HEK293 (cell line): ENCODE data around the gene CENPI.
A peak's percentile ranks its signal among the peaks of the same experiment; 100 is the strongest.

ENCODE experiments used
- CTCF ChIA-PET: fragments of 350-600 bp; formaldehyde crosslinking; extraction: SDS; loops from one replicate; lab custom pipeline; 2021; ENCODE audit warnings: antibody characterized with exemption; lab: Yijun Ruan, JAX
- POLR2A ChIA-PET: fragments of 300-600 bp; formaldehyde crosslinking; extraction: SDS; loops from one replicate; lab custom pipeline; 2020; ENCODE audit warnings: antibody characterized with exemption, inconsistent platforms; lab: Yijun Ruan, JAX
- H3K27ac ChIP-seq: fragments of 200-500 bp; sonication (Bioruptor generic); 2 replicates; pipeline ENCODE4 v1.5.1; 2014; ENCODE audit warnings: low read depth, low read length, control low read depth, inconsistent platforms; ENCODE audit errors: extremely low read depth
- H3K36me3 ChIP-seq, 2 experiments: fragments of 200-500 bp in 1 of 2; sonication (Bioruptor generic) in 1 of 2; 1 replicate in 1 of 2; 2 replicates in 1 of 2; pipeline ENCODE4 v1.5.1; 2014 to 2017; ENCODE audit warnings: inconsistent platforms in 2 of 2, low read length in 2 of 2; ENCODE audit not compliant: control insufficient read depth in 2 of 2, insufficient read depth in 1 of 2
- H3K4me1 ChIP-seq: fragments of 200-500 bp; sonication (Bioruptor generic); 2 replicates; pipeline ENCODE4 v1.5.1; 2014; ENCODE audit warnings: mild to moderate bottlenecking, low read length, inconsistent platforms; ENCODE audit not compliant: control insufficient read depth, insufficient read depth
- H3K4me3 ChIP-seq: 2 replicates; pipeline ENCODE4 v1.5.1; 2011; ENCODE audit warnings: low read depth, mild to moderate bottlenecking, control low read depth, low read length, moderate library complexity
- H3K9me3 ChIP-seq: fragments of 200-500 bp; sonication (Bioruptor generic); 2 replicates; pipeline ENCODE4 v1.5.1; 2014; ENCODE audit warnings: low read depth, low read length, inconsistent platforms; ENCODE audit not compliant: control insufficient read depth, insufficient read depth
- EGR2 ChIP-seq: fragments of 450-650 bp; formaldehyde crosslinking; IDR thresholded peaks from 2 replicates; pipeline ENCODE4 v1.5.1; 2016; ENCODE audit warnings: low read depth, missing biosample characterization, missing genetic modification characterization
- GLIS1 ChIP-seq: fragments of 450-650 bp; formaldehyde crosslinking; IDR thresholded peaks from 2 replicates; pipeline ENCODE4 v1.5.1; 2016; ENCODE audit warnings: missing biosample characterization, missing genetic modification characterization
- KLF10 ChIP-seq: fragments of 450-650 bp; IDR thresholded peaks from 2 replicates; pipeline ENCODE4 v1.5.1; 2018; ENCODE audit warnings: missing biosample characterization, mild to moderate bottlenecking, missing genetic modification characterization
- KLF16 ChIP-seq: fragments of 450-650 bp; formaldehyde crosslinking; IDR thresholded peaks from 2 replicates; pipeline ENCODE4 v1.5.1; 2017; ENCODE audit warnings: missing biosample characterization, missing genetic modification characterization
- ZBTB7A ChIP-seq: fragments of 450-650 bp; formaldehyde crosslinking; IDR thresholded peaks from 2 replicates; pipeline ENCODE4 v1.5.1; 2016; ENCODE audit warnings: low read depth, missing biosample characterization, missing genetic modification characterization
- ZBTB8A ChIP-seq: fragments of 450-650 bp; formaldehyde crosslinking; IDR thresholded peaks from 2 replicates; pipeline ENCODE4 v1.5.1; 2016; ENCODE audit warnings: missing biosample characterization, missing genetic modification characterization
- ZNF157 ChIP-seq: fragments of 450-650 bp; formaldehyde crosslinking; IDR thresholded peaks from 2 replicates; pipeline ENCODE4 v1.5.1; 2016; ENCODE audit warnings: missing biosample characterization, missing genetic modification characterization
- ZNF23 ChIP-seq: fragments of 450-650 bp; formaldehyde crosslinking; IDR thresholded peaks from 2 replicates; pipeline ENCODE4 v1.5.1; 2016; ENCODE audit warnings: missing biosample characterization, missing genetic modification characterization, borderline replicate concordance
- ZNF239 ChIP-seq: fragments of 450-650 bp; formaldehyde crosslinking; IDR thresholded peaks from 2 replicates; pipeline ENCODE4 v1.5.1; 2016; ENCODE audit warnings: missing biosample characterization, missing genetic modification characterization
- ZNF354C ChIP-seq: fragments of 450-650 bp; formaldehyde crosslinking; IDR thresholded peaks from 2 replicates; pipeline ENCODE4 v1.5.1; 2016; ENCODE audit warnings: missing biosample characterization, missing genetic modification characterization, low read depth, borderline replicate concordance
- ZNF514 ChIP-seq: fragments of 450-650 bp; formaldehyde crosslinking; IDR thresholded peaks from 2 replicates; pipeline ENCODE4 v1.5.1; 2016; ENCODE audit warnings: missing biosample characterization, missing genetic modification characterization
- ZNF561 ChIP-seq: fragments of 450-650 bp; IDR thresholded peaks from 2 replicates; pipeline ENCODE4 v1.5.1; 2018; ENCODE audit warnings: missing biosample characterization, missing genetic modification characterization, borderline replicate concordance
- ZNF76 ChIP-seq: fragments of 450-650 bp; formaldehyde crosslinking; IDR thresholded peaks from 2 replicates; pipeline ENCODE4; 2016; ENCODE audit warnings: low read depth, missing biosample characterization, missing genetic modification characterization, borderline replicate concordance
- TF ChIP-seq, protein P1 (sequence below): fragments of 450-650 bp; formaldehyde crosslinking; IDR thresholded peaks from 2 replicates; pipeline ENCODE4 v1.5.1; 2016; ENCODE audit warnings: missing biosample characterization, missing genetic modification characterization
- TF ChIP-seq, protein P2 (sequence below): fragments of 450-650 bp; formaldehyde crosslinking; IDR thresholded peaks from 2 replicates; pipeline ENCODE4 v1.5.1; 2017; ENCODE audit warnings: missing biosample characterization, missing genetic modification characterization
- TF ChIP-seq, protein P3 (sequence below): fragments of 450-650 bp; formaldehyde crosslinking; conservative IDR thresholded peaks from 2 replicates; pipeline ENCODE4 v1.5.1; 2016; ENCODE audit warnings: low read depth, missing biosample characterization, missing genetic modification characterization
- TF ChIP-seq, protein P4 (sequence below): fragments of 450-650 bp; formaldehyde crosslinking; IDR thresholded peaks from 2 replicates; pipeline ENCODE4 v1.5.1; 2016; ENCODE audit warnings: missing biosample characterization, missing genetic modification characterization
- TF ChIP-seq, protein P5 (sequence below): fragments of 450-650 bp; formaldehyde crosslinking; IDR thresholded peaks from 2 replicates; pipeline ENCODE4 v1.5.1; 2016; ENCODE audit warnings: missing biosample characterization, missing genetic modification characterization
- TF ChIP-seq, protein P6 (sequence below): fragments of 450-650 bp; formaldehyde crosslinking; IDR thresholded peaks from 2 replicates; pipeline ENCODE4 v1.5.1; 2016; ENCODE audit warnings: missing biosample characterization, missing genetic modification characterization
- TF ChIP-seq, protein P7 (sequence below): fragments of 450-650 bp; formaldehyde crosslinking; IDR thresholded peaks from 2 replicates; pipeline ENCODE4 v1.5.1; 2016; ENCODE audit warnings: missing biosample characterization, missing genetic modification characterization, low read depth

CENPI gene, protein sequence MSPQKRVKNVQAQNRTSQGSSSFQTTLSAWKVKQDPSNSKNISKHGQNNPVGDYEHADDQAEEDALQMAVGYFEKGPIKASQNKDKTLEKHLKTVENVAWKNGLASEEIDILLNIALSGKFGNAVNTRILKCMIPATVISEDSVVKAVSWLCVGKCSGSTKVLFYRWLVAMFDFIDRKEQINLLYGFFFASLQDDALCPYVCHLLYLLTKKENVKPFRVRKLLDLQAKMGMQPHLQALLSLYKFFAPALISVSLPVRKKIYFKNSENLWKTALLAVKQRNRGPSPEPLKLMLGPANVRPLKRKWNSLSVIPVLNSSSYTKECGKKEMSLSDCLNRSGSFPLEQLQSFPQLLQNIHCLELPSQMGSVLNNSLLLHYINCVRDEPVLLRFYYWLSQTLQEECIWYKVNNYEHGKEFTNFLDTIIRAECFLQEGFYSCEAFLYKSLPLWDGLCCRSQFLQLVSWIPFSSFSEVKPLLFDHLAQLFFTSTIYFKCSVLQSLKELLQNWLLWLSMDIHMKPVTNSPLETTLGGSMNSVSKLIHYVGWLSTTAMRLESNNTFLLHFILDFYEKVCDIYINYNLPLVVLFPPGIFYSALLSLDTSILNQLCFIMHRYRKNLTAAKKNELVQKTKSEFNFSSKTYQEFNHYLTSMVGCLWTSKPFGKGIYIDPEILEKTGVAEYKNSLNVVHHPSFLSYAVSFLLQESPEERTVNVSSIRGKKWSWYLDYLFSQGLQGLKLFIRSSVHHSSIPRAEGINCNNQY

DNA sequence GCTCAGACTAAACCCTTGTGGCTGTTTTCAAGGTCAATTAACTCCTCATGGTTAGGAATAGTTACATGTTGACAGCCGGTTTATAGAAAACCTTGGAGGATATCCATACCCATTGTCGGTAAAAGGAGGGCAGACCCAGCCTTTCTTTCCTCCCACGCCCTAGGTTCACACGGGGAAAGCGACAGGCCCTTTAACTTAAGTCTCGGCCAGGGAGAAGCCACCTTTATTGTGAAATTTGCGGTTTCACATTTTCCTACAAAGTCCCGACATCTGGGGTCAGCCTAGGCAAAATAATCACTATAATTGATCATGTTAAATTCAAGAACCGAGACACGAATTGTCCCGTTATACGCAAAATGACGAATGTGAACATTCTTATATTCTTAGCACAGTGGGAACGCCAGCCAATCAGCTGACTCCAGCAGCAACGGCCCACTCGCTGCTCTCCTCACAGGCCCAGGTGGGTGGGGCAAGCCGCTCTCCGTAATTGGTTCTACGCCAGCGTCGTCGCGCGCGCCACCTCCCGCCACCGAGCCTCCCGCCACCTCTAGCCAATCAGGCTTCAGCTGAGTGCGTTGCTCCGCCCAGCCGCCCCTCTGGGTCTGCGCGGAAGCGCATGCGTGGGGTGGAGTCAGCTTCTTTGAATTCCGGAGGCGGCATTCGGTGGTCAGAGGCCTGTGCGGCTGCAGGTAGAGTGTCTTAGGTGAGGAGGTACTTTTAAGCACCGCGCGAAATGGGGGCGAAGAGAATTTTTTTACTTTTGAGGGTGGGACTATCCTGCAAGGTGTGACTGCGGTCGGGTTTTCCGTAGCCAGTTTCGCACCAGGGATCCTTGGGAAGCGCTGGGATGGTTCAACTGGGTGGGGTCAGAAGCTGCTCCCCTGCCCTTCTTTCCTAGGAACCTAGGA, at the start of gene CENPI:
CENPI (plus strand) TSS at position 659 of the 908 bp plus-strand sequence. CDS start 2,867 bp downstream, outside the sequence.
- CTCF ChIA-PET = interaction anchor here (0.8 kb wide), 1 partner anchor 36 kb away, joined by 3 read pairs; no protein-coding TSS in a partner anchor
- Histone ChIP-seq H3K27ac (no peak within 1 kb of the TSS), H3K4me3 (peak within 1 kb of the TSS; percentile 46), H3K4me1 (no peaks in the 10 kb centered on the region), H3K9me3 (no peaks in the 10 kb centered on the region), H3K36me3 (peaks cover 4 to 25% of the 10 kb centered on the region in 2 experiments; a peak in 2 of 3 replicates)
- POLR2A ChIA-PET = interaction anchor here (0.6 to 1.5 kb wide), 12 partner anchors 11 to 293 kb away, joined by 3 to 8 read pairs (median 3); partner anchors contain the start of genes CSTF2, RPL36A, TIMM8A and XKRX
- TF ChIP-seq, protein P1, sequence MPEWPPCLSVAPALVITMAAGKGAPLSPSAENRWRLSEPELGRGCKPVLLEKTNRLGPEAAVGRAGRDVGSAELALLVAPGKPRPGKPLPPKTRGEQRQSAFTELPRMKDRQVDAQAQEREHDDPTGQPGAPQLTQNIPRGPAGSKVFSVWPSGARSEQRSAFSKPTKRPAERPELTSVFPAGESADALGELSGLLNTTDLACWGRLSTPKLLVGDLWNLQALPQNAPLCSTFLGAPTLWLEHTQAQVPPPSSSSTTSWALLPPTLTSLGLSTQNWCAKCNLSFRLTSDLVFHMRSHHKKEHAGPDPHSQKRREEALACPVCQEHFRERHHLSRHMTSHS (tag by site-specific recombination) = no peak
- peak; percentile 38; the same call in 1 of the 2 replicates for TF ChIP-seq KLF16 (tag by site-specific recombination)
- TF ChIP-seq, protein P2, sequence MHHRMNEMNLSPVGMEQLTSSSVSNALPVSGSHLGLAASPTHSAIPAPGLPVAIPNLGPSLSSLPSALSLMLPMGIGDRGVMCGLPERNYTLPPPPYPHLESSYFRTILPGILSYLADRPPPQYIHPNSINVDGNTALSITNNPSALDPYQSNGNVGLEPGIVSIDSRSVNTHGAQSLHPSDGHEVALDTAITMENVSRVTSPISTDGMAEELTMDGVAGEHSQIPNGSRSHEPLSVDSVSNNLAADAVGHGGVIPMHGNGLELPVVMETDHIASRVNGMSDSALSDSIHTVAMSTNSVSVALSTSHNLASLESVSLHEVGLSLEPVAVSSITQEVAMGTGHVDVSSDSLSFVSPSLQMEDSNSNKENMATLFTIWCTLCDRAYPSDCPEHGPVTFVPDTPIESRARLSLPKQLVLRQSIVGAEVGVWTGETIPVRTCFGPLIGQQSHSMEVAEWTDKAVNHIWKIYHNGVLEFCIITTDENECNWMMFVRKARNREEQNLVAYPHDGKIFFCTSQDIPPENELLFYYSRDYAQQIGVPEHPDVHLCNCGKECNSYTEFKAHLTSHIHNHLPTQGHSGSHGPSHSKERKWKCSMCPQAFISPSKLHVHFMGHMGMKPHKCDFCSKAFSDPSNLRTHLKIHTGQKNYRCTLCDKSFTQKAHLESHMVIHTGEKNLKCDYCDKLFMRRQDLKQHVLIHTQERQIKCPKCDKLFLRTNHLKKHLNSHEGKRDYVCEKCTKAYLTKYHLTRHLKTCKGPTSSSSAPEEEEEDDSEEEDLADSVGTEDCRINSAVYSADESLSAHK = no peak
- TF ChIP-seq EGR2 (tag by site-specific recombination) = peak; percentile 25; the same call in 1 of the 2 replicates
- peak; percentile 47; the same call in 1 of the 2 replicates for TF ChIP-seq GLIS1
- TF ChIP-seq, protein P3, sequence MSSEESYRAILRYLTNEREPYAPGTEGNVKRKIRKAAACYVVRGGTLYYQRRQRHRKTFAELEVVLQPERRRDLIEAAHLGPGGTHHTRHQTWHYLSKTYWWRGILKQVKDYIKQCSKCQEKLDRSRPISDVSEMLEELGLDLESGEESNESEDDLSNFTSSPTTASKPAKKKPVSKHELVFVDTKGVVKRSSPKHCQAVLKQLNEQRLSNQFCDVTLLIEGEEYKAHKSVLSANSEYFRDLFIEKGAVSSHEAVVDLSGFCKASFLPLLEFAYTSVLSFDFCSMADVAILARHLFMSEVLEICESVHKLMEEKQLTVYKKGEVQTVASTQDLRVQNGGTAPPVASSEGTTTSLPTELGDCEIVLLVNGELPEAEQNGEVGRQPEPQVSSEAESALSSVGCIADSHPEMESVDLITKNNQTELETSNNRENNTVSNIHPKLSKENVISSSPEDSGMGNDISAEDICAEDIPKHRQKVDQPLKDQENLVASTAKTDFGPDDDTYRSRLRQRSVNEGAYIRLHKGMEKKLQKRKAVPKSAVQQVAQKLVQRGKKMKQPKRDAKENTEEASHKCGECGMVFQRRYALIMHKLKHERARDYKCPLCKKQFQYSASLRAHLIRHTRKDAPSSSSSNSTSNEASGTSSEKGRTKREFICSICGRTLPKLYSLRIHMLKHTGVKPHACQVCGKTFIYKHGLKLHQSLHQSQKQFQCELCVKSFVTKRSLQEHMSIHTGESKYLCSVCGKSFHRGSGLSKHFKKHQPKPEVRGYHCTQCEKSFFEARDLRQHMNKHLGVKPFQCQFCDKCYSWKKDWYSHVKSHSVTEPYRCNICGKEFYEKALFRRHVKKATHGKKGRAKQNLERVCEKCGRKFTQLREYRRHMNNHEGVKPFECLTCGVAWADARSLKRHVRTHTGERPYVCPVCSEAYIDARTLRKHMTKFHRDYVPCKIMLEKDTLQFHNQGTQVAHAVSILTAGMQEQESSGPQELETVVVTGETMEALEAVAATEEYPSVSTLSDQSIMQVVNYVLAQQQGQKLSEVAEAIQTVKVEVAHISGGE = no peak
- peak; percentile 28; the same call in 1 of the 2 replicates for TF ChIP-seq ZNF76 (tag by site-specific recombination)
- TF ChIP-seq, protein P4, sequence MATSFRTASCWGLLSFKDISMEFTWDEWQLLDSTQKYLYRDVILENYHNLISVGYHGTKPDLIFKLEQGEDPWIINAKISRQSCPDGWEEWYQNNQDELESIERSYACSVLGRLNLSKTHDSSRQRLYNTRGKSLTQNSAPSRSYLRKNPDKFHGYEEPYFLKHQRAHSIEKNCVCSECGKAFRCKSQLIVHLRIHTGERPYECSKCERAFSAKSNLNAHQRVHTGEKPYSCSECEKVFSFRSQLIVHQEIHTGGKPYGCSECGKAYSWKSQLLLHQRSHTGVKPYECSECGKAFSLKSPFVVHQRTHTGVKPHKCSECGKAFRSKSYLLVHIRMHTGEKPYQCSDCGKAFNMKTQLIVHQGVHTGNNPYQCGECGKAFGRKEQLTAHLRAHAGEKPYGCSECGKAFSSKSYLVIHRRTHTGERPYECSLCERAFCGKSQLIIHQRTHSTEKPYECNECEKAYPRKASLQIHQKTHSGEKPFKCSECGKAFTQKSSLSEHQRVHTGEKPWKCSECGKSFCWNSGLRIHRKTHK (tag by site-specific recombination) = no peak
- TF ChIP-seq, protein P5, sequence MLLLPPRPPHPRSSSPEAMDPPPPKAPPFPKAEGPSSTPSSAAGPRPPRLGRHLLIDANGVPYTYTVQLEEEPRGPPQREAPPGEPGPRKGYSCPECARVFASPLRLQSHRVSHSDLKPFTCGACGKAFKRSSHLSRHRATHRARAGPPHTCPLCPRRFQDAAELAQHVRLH (tag by site-specific recombination) = no peak
- TF ChIP-seq ZNF561 = no peak
- TF ChIP-seq KLF10 (tag by site-specific recombination) = peak; percentile 88
- TF ChIP-seq ZBTB7A (tag by site-specific recombination) = no peak
- TF ChIP-seq ZNF239 = no peak
- TF ChIP-seq ZBTB8A (tag by site-specific recombination) = no peak
- TF ChIP-seq ZNF514 (tag by site-specific recombination) = no peak
- no peak for TF ChIP-seq ZNF157
- TF ChIP-seq, protein P6, sequence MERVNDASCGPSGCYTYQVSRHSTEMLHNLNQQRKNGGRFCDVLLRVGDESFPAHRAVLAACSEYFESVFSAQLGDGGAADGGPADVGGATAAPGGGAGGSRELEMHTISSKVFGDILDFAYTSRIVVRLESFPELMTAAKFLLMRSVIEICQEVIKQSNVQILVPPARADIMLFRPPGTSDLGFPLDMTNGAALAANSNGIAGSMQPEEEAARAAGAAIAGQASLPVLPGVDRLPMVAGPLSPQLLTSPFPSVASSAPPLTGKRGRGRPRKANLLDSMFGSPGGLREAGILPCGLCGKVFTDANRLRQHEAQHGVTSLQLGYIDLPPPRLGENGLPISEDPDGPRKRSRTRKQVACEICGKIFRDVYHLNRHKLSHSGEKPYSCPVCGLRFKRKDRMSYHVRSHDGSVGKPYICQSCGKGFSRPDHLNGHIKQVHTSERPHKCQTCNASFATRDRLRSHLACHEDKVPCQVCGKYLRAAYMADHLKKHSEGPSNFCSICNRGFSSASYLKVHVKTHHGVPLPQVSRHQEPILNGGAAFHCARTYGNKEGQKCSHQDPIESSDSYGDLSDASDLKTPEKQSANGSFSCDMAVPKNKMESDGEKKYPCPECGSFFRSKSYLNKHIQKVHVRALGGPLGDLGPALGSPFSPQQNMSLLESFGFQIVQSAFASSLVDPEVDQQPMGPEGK = no peak
- TF ChIP-seq ZNF23 = no peak
- TF ChIP-seq ZNF354C (tag by site-specific recombination) = no peak
- TF ChIP-seq, protein P7, sequence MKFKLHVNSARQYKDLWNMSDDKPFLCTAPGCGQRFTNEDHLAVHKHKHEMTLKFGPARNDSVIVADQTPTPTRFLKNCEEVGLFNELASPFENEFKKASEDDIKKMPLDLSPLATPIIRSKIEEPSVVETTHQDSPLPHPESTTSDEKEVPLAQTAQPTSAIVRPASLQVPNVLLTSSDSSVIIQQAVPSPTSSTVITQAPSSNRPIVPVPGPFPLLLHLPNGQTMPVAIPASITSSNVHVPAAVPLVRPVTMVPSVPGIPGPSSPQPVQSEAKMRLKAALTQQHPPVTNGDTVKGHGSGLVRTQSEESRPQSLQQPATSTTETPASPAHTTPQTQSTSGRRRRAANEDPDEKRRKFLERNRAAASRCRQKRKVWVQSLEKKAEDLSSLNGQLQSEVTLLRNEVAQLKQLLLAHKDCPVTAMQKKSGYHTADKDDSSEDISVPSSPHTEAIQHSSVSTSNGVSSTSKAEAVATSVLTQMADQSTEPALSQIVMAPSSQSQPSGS (tag by site-specific recombination) = no peak
